HG03432 (cell line): ENCODE data around the gene PGM5.

Experiments
- ATAC-seq: cut with Tn5 transposase; IDR thresholded peaks from one replicate; pipeline ENCODE4 v1.9.1; 2021; ENCODE audit warnings: mild to moderate bottlenecking, moderate library complexity; ENCODE audit not compliant: unreplicated experiment

PGM5 gene

DNA sequence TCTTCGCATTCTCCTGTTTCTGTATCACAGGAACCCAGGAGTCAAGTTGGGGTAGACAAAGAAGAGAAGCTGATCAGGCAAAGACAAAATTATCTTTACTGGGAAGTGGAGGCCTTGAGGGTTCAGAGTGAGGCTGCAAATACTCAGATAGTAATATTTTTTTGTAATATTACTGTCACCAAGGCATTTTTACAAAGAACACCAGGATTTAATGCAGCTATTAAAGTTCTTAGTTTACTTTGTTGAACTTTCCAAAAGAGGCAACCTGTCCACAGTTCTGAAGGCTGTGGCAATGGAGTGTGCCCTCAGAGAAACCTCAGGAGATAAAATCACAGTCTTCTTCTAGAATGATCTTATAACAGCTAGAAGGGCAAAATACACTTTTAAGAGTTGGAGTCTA is 74.9 kb downstream of the PGM5 start:
- ATAC-seq, result no peak

DNA sequence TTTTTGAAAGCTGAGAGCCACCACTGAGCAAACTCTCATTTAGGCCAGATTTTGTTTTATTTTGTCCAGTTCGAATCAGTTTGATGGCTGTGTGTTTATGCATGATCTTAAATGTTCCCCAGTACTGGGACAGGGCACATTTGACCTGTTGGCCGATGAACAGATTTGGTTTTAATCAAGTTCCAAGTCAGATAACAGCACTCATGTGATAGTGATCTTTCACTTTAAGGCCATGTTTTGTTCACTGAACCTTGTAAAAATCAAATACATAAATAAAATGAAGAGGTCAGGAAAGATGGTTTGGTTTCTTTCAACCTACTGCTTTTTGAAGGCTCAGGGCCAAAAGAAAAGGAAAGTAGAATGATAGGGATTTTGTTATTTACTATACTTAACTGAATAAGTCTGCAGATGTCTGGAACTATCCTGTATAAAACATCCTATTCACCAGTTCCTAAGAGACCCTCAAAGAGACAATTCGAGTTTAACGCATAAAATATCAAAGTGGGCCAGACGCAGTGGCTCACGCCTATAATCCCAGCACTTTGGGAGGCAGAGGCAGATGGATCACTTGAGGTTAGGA is 77.2 kb downstream of the PGM5 start:
- no peak for ATAC-seq

DNA sequence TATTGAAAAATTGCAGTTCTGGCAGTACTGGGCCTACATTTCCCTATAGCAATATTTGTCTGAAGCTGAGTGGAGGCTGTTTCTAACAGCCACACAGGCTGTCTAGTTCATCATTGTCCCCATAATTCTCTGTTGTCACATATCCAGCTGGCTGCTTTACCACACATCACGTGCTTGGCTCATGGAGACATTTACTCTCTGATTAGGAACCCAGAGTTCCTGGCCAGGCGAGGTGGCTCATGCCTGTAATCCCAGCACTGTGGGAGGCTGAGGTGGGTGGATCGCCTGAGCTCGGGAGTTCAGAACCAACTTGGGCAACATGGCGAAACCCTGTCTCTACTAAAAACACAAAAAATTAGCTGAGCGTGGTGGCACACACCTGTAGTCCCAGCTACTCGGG is 81.4 kb downstream of the PGM5 start:
- no peak for ATAC-seq

GRCh38 chr9:68443624-68444023 is 87.2 kb downstream of the PGM5 start:
- ATAC-seq, result no peak

- no peak for ATAC-seq
Measured at GRCh38 chr9:68446836-68447235, 90.4 kb downstream of the PGM5 start.

DNA sequence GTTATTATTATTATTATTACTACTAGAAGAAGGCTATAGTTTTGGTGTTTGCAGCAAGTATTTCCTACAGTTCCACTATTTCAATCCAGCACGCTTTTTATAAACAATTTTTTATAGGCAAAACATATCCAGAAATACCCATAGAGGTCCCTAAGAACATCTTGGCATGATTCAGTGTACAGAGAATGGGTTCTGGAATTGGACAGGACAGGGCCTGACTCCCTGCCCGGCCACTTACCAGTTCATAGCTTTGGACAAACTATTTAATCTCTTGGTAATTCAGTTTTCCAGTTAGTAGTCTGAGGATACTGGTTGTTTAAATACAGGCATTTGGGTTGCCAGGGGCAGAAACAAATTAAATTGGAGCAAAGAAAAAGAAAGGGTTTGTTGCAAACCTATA is 91.2 kb downstream of the PGM5 start:
- ATAC-seq, result no peak

GRCh38 chr9:68454579-68455334 is 98.3 kb downstream of the PGM5 start:
- ATAC-seq, result no peak

DNA sequence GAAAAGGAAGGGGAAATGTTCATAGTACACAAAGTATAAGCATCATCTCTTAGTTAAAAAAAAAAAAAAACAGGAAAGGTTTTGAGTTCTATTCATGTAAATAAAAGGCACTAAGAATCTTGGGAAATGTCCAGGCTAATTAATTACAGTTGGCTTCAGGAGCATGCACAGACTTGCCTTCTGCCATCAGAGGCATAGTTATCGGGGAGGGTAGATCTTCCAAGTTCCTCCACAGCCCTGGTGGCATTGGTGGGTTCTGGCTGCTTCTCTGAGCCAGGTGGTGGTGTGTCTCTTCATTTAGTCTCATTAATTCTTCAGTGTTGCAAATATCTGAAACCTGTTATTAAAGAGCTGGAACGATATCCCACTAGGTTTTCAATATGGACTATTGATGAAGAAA is 99.0 kb downstream of the PGM5 start:
- ATAC-seq, result no peak

GRCh38 chr9:68457803-68458202 is 101.4 kb downstream of the PGM5 start:
- no peak for ATAC-seq

- no peak for ATAC-seq
Measured at GRCh38 chr9:68458918-68459317, 102.5 kb downstream of the PGM5 start.

GRCh38 chr9:68462105-68462775 is 105.8 kb downstream of the PGM5 start:
- ATAC-seq, result no peak

- ATAC-seq, result no peak
Measured at GRCh38 chr9:68470067-68470466, 113.7 kb downstream of the PGM5 start.

GRCh38 chr9:68470634-68471033 is 114.2 kb downstream of the PGM5 start:
- ATAC-seq, result no peak

GRCh38 chr9:68472119-68472518 is 115.7 kb downstream of the PGM5 start:
- ATAC-seq, result no peak

GRCh38 chr9:68473790-68474189 is 117.4 kb downstream of the PGM5 start:
- no peak for ATAC-seq

GRCh38 chr9:68476422-68476821 is 120.0 kb downstream of the PGM5 start:
- ATAC-seq, result no peak

- ATAC-seq, result no peak
Measured at GRCh38 chr9:68476847-68477246, 120.4 kb downstream of the PGM5 start.

DNA sequence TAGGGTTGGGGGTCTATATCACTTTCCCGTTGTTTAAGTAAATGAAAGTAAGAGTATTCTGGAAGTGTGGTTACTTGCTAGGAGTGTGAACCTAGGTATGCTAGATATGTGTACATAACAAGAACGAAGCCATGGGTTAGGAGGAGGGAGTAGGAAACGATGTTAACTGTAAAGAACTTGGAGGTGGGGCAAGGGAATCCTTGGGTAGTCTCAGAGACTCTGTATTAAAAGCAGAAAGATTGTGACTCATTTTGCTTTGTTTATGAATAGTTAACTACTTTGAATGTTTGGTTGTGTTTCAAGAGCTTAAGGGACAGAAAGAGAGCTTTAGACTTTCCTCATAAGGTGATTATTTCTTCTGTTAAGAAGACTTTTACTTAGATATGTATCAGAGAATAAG is 124.4 kb downstream of the PGM5 start:
- ATAC-seq, result no peak

- ATAC-seq, result no peak
Measured at GRCh38 chr9:68482548-68482947, 126.1 kb downstream of the PGM5 start.

GRCh38 chr9:68488126-68488525 is 131.7 kb downstream of the PGM5 start:
- ATAC-seq, result no peak

DNA sequence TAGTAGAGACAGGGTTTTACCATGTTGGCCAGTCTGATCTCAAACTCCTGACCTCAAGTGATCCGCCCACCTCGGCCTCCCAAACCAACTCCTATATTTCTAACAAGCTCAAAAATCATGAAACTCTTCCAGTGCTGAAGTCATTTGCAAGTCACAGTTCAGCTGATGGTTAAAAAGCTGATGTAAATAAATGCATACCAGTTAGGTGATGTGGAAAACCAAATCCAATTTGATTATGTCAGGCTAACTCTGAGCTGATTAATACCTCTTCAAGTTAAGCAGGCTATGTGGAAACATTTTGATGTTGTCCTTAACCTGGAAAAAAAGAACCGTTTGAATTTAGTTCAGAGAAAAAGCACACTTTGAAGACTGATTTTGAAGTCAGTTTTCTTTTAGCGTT is 133.2 kb downstream of the PGM5 start:
- no peak for ATAC-seq

DNA sequence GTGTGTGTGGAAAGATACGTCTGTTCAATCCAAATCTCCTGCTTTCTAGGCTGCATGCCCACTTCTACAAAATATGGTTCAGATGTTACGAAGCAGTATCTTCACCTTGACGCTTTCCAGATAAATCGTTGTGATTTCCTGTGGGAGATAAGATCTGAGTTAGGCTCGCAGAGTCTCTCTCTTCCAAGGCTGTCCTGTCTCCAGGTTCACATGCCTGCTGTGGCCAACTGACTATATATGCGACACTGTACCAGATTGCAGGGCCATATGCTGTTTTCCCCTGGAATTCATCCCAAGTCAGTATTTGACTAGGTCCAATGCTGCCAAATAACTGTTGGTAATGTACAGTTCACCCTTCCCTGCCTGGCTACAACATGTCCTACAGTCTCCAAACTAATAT is 136.4 kb downstream of the PGM5 start:
- ATAC-seq, result no peak
